GM12878 (cell line): ENCODE results near the gene FAM171A1. TPM values are rescaled to one million over a fixed set of nuclear protein-coding genes. Genes with fewer than 3 reads are reported as not detected.

ENCODE experiments used
- ATAC-seq: fragments of 200-7000 bp; cut with Tn5 transposase; 3 replicates; pipeline ENCODE4 v1.9.1; 2020; ENCODE audit warnings: mild to moderate bottlenecking, moderate library complexity
- BruUV-seq: library from RNA; stranded (reverse); fragments of 400-500 nt; replicated peaks from 2 replicates; lab custom pipeline; 2021; lab: Mats Ljungman, UMichigan
- CTCF ChIA-PET: fragments of 300-600 bp; sonication (Branson Sonifier 250); formaldehyde crosslinking; extraction: SDS; loops from one replicate; lab custom pipeline; 2021; ENCODE audit warnings: inconsistent platforms; lab: Yijun Ruan, JAX
- POLR2A ChIA-PET: fragments of 350-600 bp; formaldehyde crosslinking; extraction: SDS; loops from one replicate; lab custom pipeline; 2021; ENCODE audit warnings: inconsistent platforms; lab: Charles Lee
- RAD21 ChIA-PET: fragments of 300-600 bp; sonication (Branson Sonifier 250); formaldehyde crosslinking; loops from one replicate; lab custom pipeline; 2023; ENCODE audit warnings: antibody characterized with exemption; ENCODE audit not compliant: unreplicated experiment; lab: Charles Lee
- SMC1A ChIA-PET: fragments of 300-600 bp; sonication (Branson Sonifier 250); formaldehyde crosslinking; loops from one replicate; lab custom pipeline; 2023; ENCODE audit not compliant: unreplicated experiment, uncharacterized antibody; lab: Charles Lee
- DNase-seq: peaks from one replicate; pipeline ENCODE4 v3.0.0-alpha.2; 2011; ENCODE audit warnings: low read depth, low spot score
- FAIRE-seq: peaks from 3 replicates; lab custom pipeline; 2011; peaks lifted over from hg19 to GRCh38; lab: Jason Lieb, UNC
- H2AFZ ChIP-seq: 2 replicates; pipeline ENCODE4 v1.6.0; 2011; ENCODE audit warnings: low read depth, low read length, control low read depth; ENCODE audit not compliant: control insufficient read depth
- H3K27ac ChIP-seq: 2 replicates; pipeline ENCODE4 v1.5.1; 2011; ENCODE audit warnings: control low read depth; ENCODE audit not compliant: control insufficient read depth, insufficient read depth
- H3K27me3 ChIP-seq, 2 experiments: replicated peaks in 1 of 2; 2 replicates each; pipeline versions ENCODE4 v1.6.0 to v1.6.1; 2011; ENCODE audit warnings: low read length in 1 of 2; ENCODE audit not compliant: control insufficient read depth in 2 of 2, insufficient read depth in 2 of 2
- H3K36me3 ChIP-seq, 2 experiments: 2 replicates each; pipeline ENCODE4 v1.5.1; 2011; ENCODE audit warnings: low read length in 1 of 2; ENCODE audit not compliant: control insufficient read depth in 2 of 2, insufficient read depth in 2 of 2
- H3K4me1 ChIP-seq: 2 replicates; pipeline ENCODE4 v1.6.1; 2011; ENCODE audit warnings: mild to moderate bottlenecking, low read length, moderate library complexity, mixed read lengths; ENCODE audit not compliant: control insufficient read depth, insufficient read depth
- H3K4me2 ChIP-seq: 2 replicates; pipeline ENCODE4 v1.6.0; 2011; ENCODE audit warnings: control low read depth; ENCODE audit not compliant: control insufficient read depth, insufficient read depth
- H3K4me3 ChIP-seq: fragments of 200-600 bp; sonication (generic); 2 replicates; pipeline ENCODE4 v1.5.1; 2016
- H3K79me2 ChIP-seq: 2 replicates; pipeline ENCODE4 v1.6.0; 2011; ENCODE audit warnings: low read length; ENCODE audit not compliant: control insufficient read depth, insufficient read depth
- H3K9ac ChIP-seq: 2 replicates; pipeline ENCODE4 v1.8.0; 2011; ENCODE audit warnings: low read length, control low read depth, mixed read lengths; ENCODE audit not compliant: control insufficient read depth, insufficient read depth
- H3K9me3 ChIP-seq: replicated peaks from 3 replicates; pipeline ENCODE4 v1.5.1; 2011; ENCODE audit warnings: mild to moderate bottlenecking, low read length; ENCODE audit not compliant: control insufficient read depth, insufficient read depth
- H4K20me1 ChIP-seq: 2 replicates; pipeline ENCODE4 v1.6.0; 2011; ENCODE audit not compliant: control insufficient read depth, insufficient read depth
- ATF2 ChIP-seq: IDR thresholded peaks from 2 replicates; pipeline ENCODE4 v1.6.1; 2012; ENCODE audit warnings: low read length, inconsistent platforms
- BRCA1 ChIP-seq: IDR thresholded peaks from 2 replicates; pipeline ENCODE4 v1.6.1; 2011; ENCODE audit warnings: low read depth, low read length, improper control_type of control experiment
- CBX3 ChIP-seq: fragments of 200-600 bp; sonication (generic); IDR thresholded peaks from 2 replicates; pipeline ENCODE4 v1.6.1; 2016; ENCODE audit warnings: low read depth, borderline replicate concordance
- CBX5 ChIP-seq: sonication (generic); IDR thresholded peaks from 2 replicates; pipeline ENCODE4 v1.6.1; 2016; ENCODE audit warnings: low read depth, moderate library complexity, mild to moderate bottlenecking, inconsistent platforms
- ETV6 ChIP-seq, 2 experiments: fragments of 450-650 bp in 1 of 2; IDR thresholded peaks in 1 of 2; conservative IDR thresholded peaks in 1 of 2; 2 replicates each; pipeline ENCODE4 v1.6.1; 2014; ENCODE audit warnings: antibody characterized with exemption in 1 of 2, borderline replicate concordance in 1 of 2, low read depth in 1 of 2, mild to moderate bottlenecking in 1 of 2, moderate library complexity in 1 of 2
- MAX ChIP-seq: IDR thresholded peaks from 2 replicates; pipeline ENCODE4 v1.6.1; 2012; ENCODE audit warnings: low read depth, low read length, improper control_type of control experiment
- MEF2A ChIP-seq: IDR thresholded peaks from 2 replicates; pipeline ENCODE4 v1.6.1; 2011; ENCODE audit warnings: low read depth, mild to moderate bottlenecking, low read length, moderate library complexity; ENCODE audit not compliant: insufficient read depth
- MTA3 ChIP-seq: IDR thresholded peaks from 2 replicates; pipeline ENCODE4 v1.6.1; 2012; ENCODE audit warnings: low read length, inconsistent platforms, borderline replicate concordance
- NBN ChIP-seq: fragments of 450-650 bp; IDR thresholded peaks from 2 replicates; pipeline ENCODE4 v1.6.1; 2016
- NFYB ChIP-seq: IDR thresholded peaks from 2 replicates; pipeline ENCODE4 v1.6.1; 2011; ENCODE audit warnings: low read depth, mild to moderate bottlenecking, low read length, improper control_type of control experiment, moderate library complexity; ENCODE audit not compliant: insufficient read depth
- RFX5 ChIP-seq: IDR thresholded peaks from 2 replicates; pipeline ENCODE4 v1.6.1; 2011; ENCODE audit warnings: low read depth, low read length, improper control_type of control experiment
- SMAD5 ChIP-seq: IDR thresholded peaks from 2 replicates; pipeline ENCODE4 v1.6.1; 2016; ENCODE audit warnings: antibody characterized with exemption, low read depth
- SMARCA5 ChIP-seq: fragments of 450-650 bp; IDR thresholded peaks from 2 replicates; pipeline ENCODE4 v1.6.1; 2017; ENCODE audit warnings: mild to moderate bottlenecking
- SP1 ChIP-seq: IDR thresholded peaks from one replicate; pipeline ENCODE4 v1.6.1; 2011; ENCODE audit warnings: low read depth, low read length
- SUPT20H ChIP-seq: IDR thresholded peaks from 2 replicates; pipeline ENCODE4 v1.6.1; 2011; ENCODE audit warnings: low read depth, mild to moderate bottlenecking, low read length, moderate library complexity, borderline replicate concordance; ENCODE audit not compliant: control insufficient read depth
- ZBTB33 ChIP-seq: fragments of 450-650 bp; IDR thresholded peaks from 2 replicates; pipeline ENCODE4 v1.6.1; 2017; ENCODE audit warnings: mild to moderate bottlenecking
- WGBS: methylation state at CpG from one replicate; pipeline ENCODE4 v1.1.6; 2016; ENCODE audit warnings: low lambda C conversion rate; ENCODE audit not compliant: insufficient replicate concordance, insufficient coverage; ENCODE audit errors: missing lambda C conversion rate; 5-methylcytosine and 5-hydroxymethylcytosine counted together
- in situ Hi-C: fragments of 300-500 bp; cut with MboI; formaldehyde crosslinking; loops from 9 replicates; pipeline ENCODE4 v1.14.3; 2018; ENCODE audit warnings: mixed read lengths
- intact Hi-C: fragments of 100-400 bp; cut with micrococcal nuclease; formaldehyde crosslinking; loops from one replicate; pipeline ENCODE4 v1.14.2; 2022; ENCODE audit not compliant: unreplicated experiment
- polyA plus RNA-seq, 11 experiments: library from polyadenylated mRNA; depleted of rRNA in 4 of 11; unstranded in 6 of 11; stranded (reverse) in 5 of 11; fragments of >200 nt; fragmentation: Nextera tagmentation in 4 of 11; fragmentation: Illumina TruSeq in 1 of 11; extraction: Ambion mirVana in 4 of 11; extraction: Trizol in 1 of 11; gene quantifications; 1 replicate in 1 of 11; 2 replicates in 10 of 11; pipeline versions ENCODE4 v1.2.1 to v1.2.3, GENCODE V29; 2011 to 2016; ENCODE audit warnings: inconsistent platforms in 2 of 11, missing spikeins in 2 of 11, low read depth in 1 of 11
- total RNA-seq, 4 experiments: library from RNA; depleted of rRNA in 3 of 4; stranded (reverse); fragments of >200 nt in 3 of 4; fragmentation: Illumina TruSeq in 1 of 4; extraction: Trizol in 1 of 4; gene quantifications; 2 replicates each; pipeline versions ENCODE4 v1.2.1 to v1.2.3, GENCODE V29; 2013 to 2021

Gene FAM171A1
- total and polyA plus RNA-seq, 10 of the 15 experiments (the other 5 are each of a cell fraction or from before 2014, with no cell fraction given): 0.05 to 0.28 (median 0.10) TPM; not detected in 1

- TF ChIP-seq MEF2A: no peak
- TF ChIP-seq SMAD5: no peak
- no peak for TF ChIP-seq CBX5
- TF ChIP-seq MAX: no peak
- TF ChIP-seq, all 136 proteins: peak for 0
Observed at GRCh38 chr10:15241306-15241705, 129.8 kb downstream of the FAM171A1 start (continued).

- TF ChIP-seq MTA3 (no peak), SMARCA5 (no peak), ETV6 (conservative IDR thresholded peaks at IDR 0.05 in 1 of 2, IDR thresholded peaks at IDR 0.05 in 1 of 2; ENCODE audit: borderline replicate concordance in 1 of 2, low read depth in 1 of 2) (no peak), CBX3 (no peak), NBN (no peak), BRCA1 (no peak), RFX5 (no peak), SUPT20H (no peak), NFYB (no peak), ATF2 (no peak), SP1 (no peak), ZBTB33 (no peak)
- Histone ChIP-seq H3K9me3 (no peaks in the 10 kb centered on the region; the same call in 2 of the 3 replicates), H3K4me2 (no peak overlapping the region), H2AFZ (no peak overlapping the region), H3K9ac (no peak overlapping the region), H3K4me1 (no peaks in the 10 kb centered on the region), H3K79me2 (no peaks in the 10 kb centered on the region), H4K20me1 (no peaks in the 10 kb centered on the region), H3K4me3 (no peak overlapping the region), H3K36me3 (no peaks in the 10 kb centered on the region), H3K27me3 (no peaks in the 10 kb centered on the region; a peak in 1 of 4 replicates), H3K27ac (no peak overlapping the region)
- POLR2A ChIA-PET: no interaction called here
- ATAC-seq: 0 out of 3 replicates have a peak, but pooled peaks have one; percentile 19
- in situ Hi-C loops: no loop called here
- no peak for DNase-seq
- BruUV-seq: no TSS peak
- WGBS: 42% methylated on average over 12 of the region's 12 CpGs
- intact Hi-C loops: no loop called here
- CTCF ChIA-PET: no interaction called here
- RAD21 ChIA-PET: no interaction called here
- FAIRE-seq: no peak
- SMC1A ChIA-PET: interaction anchor here (1.2 kb wide), 1 partner anchor 12 kb away, joined by 4 read pairs; no protein-coding TSS in a partner anchor
Observed at GRCh38 chr10:15238555-15239335, 132.3 kb downstream of the FAM171A1 start.
